K562 (cell line): Measurements from ENCODE around the gene TM7SF3. TPM values are rescaled to one million over a fixed set of nuclear protein-coding genes. Genes with fewer than 3 reads are reported as not detected.

ENCODE experiments used
- ATAC-seq: fragments of 200-7000 bp; cut with Tn5 transposase; 3 replicates; pipeline ENCODE4 v1.9.1; 2020; ENCODE audit warnings: moderate library complexity
- BruUV-seq: library from RNA; stranded (reverse); fragments of 400-500 nt; replicated peaks from 2 replicates; lab custom pipeline; 2021; lab: Mats Ljungman, UMichigan
- CTCF ChIA-PET: fragments of 300-600 bp; formaldehyde crosslinking; extraction: SDS; loops from one replicate; lab custom pipeline; 2021; ENCODE audit warnings: low intra/inter-chr PET ratio; lab: Yijun Ruan, JAX
- POLR2A ChIA-PET: fragments of 300-600, 350-650 bp; sonication (Branson Sonifier 250); formaldehyde crosslinking; extraction: SDS; loops from one replicate; lab custom pipeline; 2021; ENCODE audit warnings: antibody characterized with exemption, inconsistent platforms; lab: Yijun Ruan, JAX
- DNase-seq, 4 experiments: peaks; one replicate each; pipeline versions ENCODE4 v3.0.0 to v3.0.0-alpha.2; 2011 to 2018; ENCODE audit warnings: low spot score in 3 of 4, mixed read lengths in 3 of 4; ENCODE audit errors: extremely low read depth in 1 of 4
- FAIRE-seq: peaks from 2 replicates; lab custom pipeline; 2011; peaks lifted over from hg19 to GRCh38; lab: Jason Lieb, UNC
- H2AFZ ChIP-seq: 2 replicates; pipeline ENCODE4 v1.6.0; 2011; ENCODE audit warnings: low read depth, low read length, control low read depth, inconsistent platforms
- H3K27ac ChIP-seq: fragments of 200-600 bp; 3 replicates; pipeline ENCODE4 v1.8.0; 2011; ENCODE audit warnings: low read depth, mild to moderate bottlenecking, control low read depth, inconsistent platforms, low read length, moderate library complexity, mixed read lengths; ENCODE audit errors: extremely low read depth
- H3K27me3 ChIP-seq, 2 experiments: fragments of 300-600 bp in 1 of 2; 2 replicates in 1 of 2; 3 replicates in 1 of 2; pipeline versions ENCODE4 v1.6.0 to v1.8.0; 2011; ENCODE audit warnings: inconsistent platforms in 2 of 2, low read length in 2 of 2, mild to moderate bottlenecking in 1 of 2, mixed read lengths in 1 of 2, moderate library complexity in 1 of 2; ENCODE audit not compliant: control insufficient read depth in 2 of 2, insufficient read depth in 2 of 2
- H3K36me3 ChIP-seq: fragments of 300-600 bp; 3 replicates; pipeline ENCODE4 v1.8.0; 2011; ENCODE audit warnings: mild to moderate bottlenecking, low read length, inconsistent platforms; ENCODE audit not compliant: control insufficient read depth, insufficient read depth
- H3K4me1 ChIP-seq, 2 experiments: fragments of 200-600 bp in 1 of 2; replicated peaks in 1 of 2; 2 replicates in 1 of 2; 3 replicates in 1 of 2; pipeline versions ENCODE4 v1.5.1 to v1.8.0; 2011; ENCODE audit warnings: inconsistent platforms in 2 of 2, low read length in 2 of 2, mild to moderate bottlenecking in 1 of 2, mixed read lengths in 1 of 2, moderate library complexity in 1 of 2; ENCODE audit not compliant: control insufficient read depth in 2 of 2, insufficient read depth in 2 of 2
- H3K4me2 ChIP-seq: 2 replicates; pipeline ENCODE4 v1.6.1; 2011; ENCODE audit warnings: low read length, control low read depth, inconsistent platforms, mixed read lengths; ENCODE audit not compliant: insufficient read depth
- H3K4me3 ChIP-seq: fragments of 200-600 bp; sonication (generic), shearing (Covaris generic); 2 replicates; pipeline ENCODE4 v1.5.1; 2016; ENCODE audit warnings: control low read depth, inconsistent platforms
- H3K79me2 ChIP-seq: fragments of 200-600 bp; 3 replicates; pipeline ENCODE4 v1.8.0; 2011; ENCODE audit warnings: low read length, inconsistent platforms; ENCODE audit not compliant: control insufficient read depth, insufficient read depth
- H3K9ac ChIP-seq, 2 experiments: 2 replicates each; pipeline versions ENCODE4 v1.6.0 to v1.6.1; 2011; ENCODE audit warnings: low read depth in 2 of 2, low read length in 2 of 2, control low read depth in 1 of 2, inconsistent platforms in 1 of 2, mild to moderate bottlenecking in 1 of 2, mixed read lengths in 1 of 2; ENCODE audit not compliant: insufficient read depth in 1 of 2
- H3K9me1 ChIP-seq: one replicate; pipeline ENCODE4 v1.6.0; 2011; ENCODE audit warnings: inconsistent platforms, mild to moderate bottlenecking, low read length, moderate library complexity; ENCODE audit not compliant: control insufficient read depth, insufficient read depth
- H3K9me3 ChIP-seq: replicated peaks from 2 replicates; pipeline ENCODE4 v1.5.1; 2011; ENCODE audit warnings: low read depth, low read length, inconsistent platforms; ENCODE audit not compliant: control insufficient read depth, insufficient read depth
- H4K20me1 ChIP-seq: replicated peaks from 2 replicates; pipeline ENCODE4 v1.6.1; 2011; ENCODE audit warnings: low read length, inconsistent platforms, mixed read lengths; ENCODE audit not compliant: control insufficient read depth, insufficient read depth
- CHD1 ChIP-seq: fragments of 200-600 bp; sonication (generic); IDR thresholded peaks from one replicate; pipeline ENCODE4 v1.6.1; 2012; ENCODE audit warnings: mild to moderate bottlenecking, moderate library complexity, low read length, inconsistent platforms
- DNMT1 ChIP-seq: fragments of 450-650 bp; IDR thresholded peaks from 2 replicates; pipeline ENCODE4 v1.6.1; 2016; ENCODE audit warnings: antibody characterized with exemption, mild to moderate bottlenecking
- HMBOX1 ChIP-seq: sonication (generic); IDR thresholded peaks from 2 replicates; pipeline ENCODE4 v1.6.1; 2016
- WGBS: fragments of 100-300 bp; shearing (Covaris generic); methylation state at CpG from one replicate; pipeline ENCODE4 v1.1.6; 2016; ENCODE audit warnings: low coverage, mixed read lengths; ENCODE audit not compliant: insufficient coverage; ENCODE audit errors: missing lambda C conversion rate; 5-methylcytosine and 5-hydroxymethylcytosine counted together
- in situ Hi-C: fragments of 300-500 bp; cut with MboI; formaldehyde crosslinking; loops from 4 replicates; pipeline ENCODE4 v1.15.0; 2018; ENCODE audit warnings: inconsistent platforms, mixed read lengths
- intact Hi-C: fragments of 100-400 bp; cut with micrococcal nuclease; formaldehyde crosslinking; loops from 2 replicates; pipeline ENCODE4 v1.14.2; 2022
- polyA plus RNA-seq, 8 experiments: library from polyadenylated mRNA; depleted of rRNA in 4 of 8; stranded (reverse) in 5 of 8; unstranded in 3 of 8; fragments of >200 nt; fragmentation: Nextera tagmentation in 2 of 8; fragmentation: Illumina TruSeq in 1 of 8; extraction: Ambion mirVana in 2 of 8; extraction: Trizol in 1 of 8; gene quantifications; 2 replicates each; pipeline versions ENCODE4 v1.2.1 to v1.2.3, GENCODE V29; 2011 to 2014; ENCODE audit warnings: inconsistent platforms in 1 of 8, missing spikeins in 1 of 8
- total RNA-seq, 7 experiments: library from RNA; depleted of rRNA in 6 of 7; stranded (reverse); fragments of >200 nt in 6 of 7; fragmentation: Illumina TruSeq in 2 of 7; extraction: Trizol in 2 of 7; gene quantifications; 2 replicates each; pipeline versions ENCODE4 v1.2.1 to v1.2.3, GENCODE V29; 2011 to 2021; ENCODE audit warnings: low replicate concordance in 1 of 7
- TF ChIP-seq, protein P1 (sequence below): sonication (generic); formaldehyde crosslinking; IDR thresholded peaks from 2 replicates; pipeline ENCODE4 v1.8.0; 2022; ENCODE audit warnings: mild to moderate bottlenecking, low read depth, missing genetic modification reagents
- TF ChIP-seq, protein P2 (sequence below): fragments of 150-350 bp; IDR thresholded peaks from 2 replicates; pipeline ENCODE4 v1.6.1; 2014; ENCODE audit warnings: low read depth, mild to moderate bottlenecking, low read length, borderline replicate concordance
- TF ChIP-seq, protein P3 (sequence below), 2 experiments: IDR thresholded peaks; 2 replicates each; pipeline ENCODE4 v1.6.1; 2011; ENCODE audit warnings: borderline replicate concordance in 1 of 2, control low read depth in 1 of 2, low read depth in 1 of 2, low read length in 1 of 2, mild to moderate bottlenecking in 1 of 2, mixed read lengths in 1 of 2, moderate library complexity in 1 of 2; ENCODE audit not compliant: insufficient read depth in 1 of 2, insufficient read length in 1 of 2, poor library complexity in 1 of 2, severe bottlenecking in 1 of 2; ENCODE audit errors: extremely low read depth in 1 of 2

Gene TM7SF3
- total and polyA plus RNA-seq, 9 of the 15 experiments (the other 6 are each of a cell fraction or from before 2014, with no cell fraction given): 9.3 to 90.4 (median 24.8) TPM

- TF ChIP-seq, protein P1, sequence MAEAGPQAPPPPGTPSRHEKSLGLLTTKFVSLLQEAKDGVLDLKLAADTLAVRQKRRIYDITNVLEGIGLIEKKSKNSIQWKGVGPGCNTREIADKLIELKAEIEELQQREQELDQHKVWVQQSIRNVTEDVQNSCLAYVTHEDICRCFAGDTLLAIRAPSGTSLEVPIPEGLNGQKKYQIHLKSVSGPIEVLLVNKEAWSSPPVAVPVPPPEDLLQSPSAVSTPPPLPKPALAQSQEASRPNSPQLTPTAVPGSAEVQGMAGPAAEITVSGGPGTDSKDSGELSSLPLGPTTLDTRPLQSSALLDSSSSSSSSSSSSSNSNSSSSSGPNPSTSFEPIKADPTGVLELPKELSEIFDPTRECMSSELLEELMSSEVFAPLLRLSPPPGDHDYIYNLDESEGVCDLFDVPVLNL: no peak
- TF ChIP-seq DNMT1: no peak
- TF ChIP-seq, protein P2, sequence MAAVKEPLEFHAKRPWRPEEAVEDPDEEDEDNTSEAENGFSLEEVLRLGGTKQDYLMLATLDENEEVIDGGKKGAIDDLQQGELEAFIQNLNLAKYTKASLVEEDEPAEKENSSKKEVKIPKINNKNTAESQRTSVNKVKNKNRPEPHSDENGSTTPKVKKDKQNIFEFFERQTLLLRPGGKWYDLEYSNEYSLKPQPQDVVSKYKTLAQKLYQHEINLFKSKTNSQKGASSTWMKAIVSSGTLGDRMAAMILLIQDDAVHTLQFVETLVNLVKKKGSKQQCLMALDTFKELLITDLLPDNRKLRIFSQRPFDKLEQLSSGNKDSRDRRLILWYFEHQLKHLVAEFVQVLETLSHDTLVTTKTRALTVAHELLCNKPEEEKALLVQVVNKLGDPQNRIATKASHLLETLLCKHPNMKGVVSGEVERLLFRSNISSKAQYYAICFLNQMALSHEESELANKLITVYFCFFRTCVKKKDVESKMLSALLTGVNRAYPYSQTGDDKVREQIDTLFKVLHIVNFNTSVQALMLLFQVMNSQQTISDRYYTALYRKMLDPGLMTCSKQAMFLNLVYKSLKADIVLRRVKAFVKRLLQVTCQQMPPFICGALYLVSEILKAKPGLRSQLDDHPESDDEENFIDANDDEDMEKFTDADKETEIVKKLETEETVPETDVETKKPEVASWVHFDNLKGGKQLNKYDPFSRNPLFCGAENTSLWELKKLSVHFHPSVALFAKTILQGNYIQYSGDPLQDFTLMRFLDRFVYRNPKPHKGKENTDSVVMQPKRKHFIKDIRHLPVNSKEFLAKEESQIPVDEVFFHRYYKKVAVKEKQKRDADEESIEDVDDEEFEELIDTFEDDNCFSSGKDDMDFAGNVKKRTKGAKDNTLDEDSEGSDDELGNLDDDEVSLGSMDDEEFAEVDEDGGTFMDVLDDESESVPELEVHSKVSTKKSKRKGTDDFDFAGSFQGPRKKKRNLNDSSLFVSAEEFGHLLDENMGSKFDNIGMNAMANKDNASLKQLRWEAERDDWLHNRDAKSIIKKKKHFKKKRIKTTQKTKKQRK: no peak
Measured at GRCh38 chr12:26940516-26941214, 73.5 kb downstream of the TM7SF3 start (continued).

- TF ChIP-seq CHD1 (peak; percentile 50), HMBOX1 (peak; percentile 90)
- TF ChIP-seq, protein P3, sequence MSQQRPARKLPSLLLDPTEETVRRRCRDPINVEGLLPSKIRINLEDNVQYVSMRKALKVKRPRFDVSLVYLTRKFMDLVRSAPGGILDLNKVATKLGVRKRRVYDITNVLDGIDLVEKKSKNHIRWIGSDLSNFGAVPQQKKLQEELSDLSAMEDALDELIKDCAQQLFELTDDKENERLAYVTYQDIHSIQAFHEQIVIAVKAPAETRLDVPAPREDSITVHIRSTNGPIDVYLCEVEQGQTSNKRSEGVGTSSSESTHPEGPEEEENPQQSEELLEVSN (IDR thresholded peaks at IDR 0.05; ENCODE audit: borderline replicate concordance in 1 of 2, extremely low read depth in 1 of 2, insufficient read depth in 1 of 2, insufficient read length in 1 of 2, low read depth in 1 of 2, low read length in 1 of 2, poor library complexity in 1 of 2, severe bottlenecking in 1 of 2): no peak
- WGBS: 0% methylated on average over 1 of the region's 1 CpG
- in situ Hi-C loops: loop anchor here (5.0 kb wide), 1 partner anchor 72 kb away; the partner anchor contains the start of gene TM7SF3
- H3K9me1 ChIP-seq: no peaks in the 10 kb centered on the region
- H3K4me1 ChIP-seq: peaks cover 0 to 25% of the 10 kb centered on the region in 2 experiments; a peak in 3 of 5 replicates
- ChIA-PET CTCF (no interaction called here), POLR2A (no interaction called here)
- peak overlapping the region; percentile 98 for H3K4me2 ChIP-seq
- DNase-seq: peak in 1 of 4 experiments; percentile 14
- intact Hi-C loops: no loop called here
- H3K9me3 ChIP-seq: no peaks in the 10 kb centered on the region
- H3K27me3 ChIP-seq: no peaks in the 10 kb centered on the region
- FAIRE-seq: no peak
- H4K20me1 ChIP-seq: 0 out of 2 replicates have a peak, but pooled peaks cover 5% of the 10 kb centered on the region
- H3K79me2 ChIP-seq: peaks cover 96% of the 10 kb centered on the region
- peaks cover 5% of the 10 kb centered on the region; the same call in 2 of the 3 replicates for H3K36me3 ChIP-seq
- no TSS peak for BruUV-seq
- peak overlapping the region; percentile 95; the same call in 2 of the 3 replicates for H3K27ac ChIP-seq
- ATAC-seq: peak; percentile 56
- H2AFZ ChIP-seq: no peak overlapping the region
- peak overlapping the region in 1 of 2 experiments; percentile 94; a peak in 3 of 4 replicates for H3K9ac ChIP-seq
- peak overlapping the region; percentile 84 for H3K4me3 ChIP-seq
Measured at GRCh38 chr12:26939953-26940352, 74.2 kb downstream of the TM7SF3 start.
